ENCODE data around the gene CACNG4. TPM values are rescaled to one million over a fixed set of nuclear protein-coding genes. Genes with fewer than 3 reads are reported as not detected.

Gene CACNG4
- total RNA-seq, 1 donor from 2014 or later = 27.5 TPM

DNA sequence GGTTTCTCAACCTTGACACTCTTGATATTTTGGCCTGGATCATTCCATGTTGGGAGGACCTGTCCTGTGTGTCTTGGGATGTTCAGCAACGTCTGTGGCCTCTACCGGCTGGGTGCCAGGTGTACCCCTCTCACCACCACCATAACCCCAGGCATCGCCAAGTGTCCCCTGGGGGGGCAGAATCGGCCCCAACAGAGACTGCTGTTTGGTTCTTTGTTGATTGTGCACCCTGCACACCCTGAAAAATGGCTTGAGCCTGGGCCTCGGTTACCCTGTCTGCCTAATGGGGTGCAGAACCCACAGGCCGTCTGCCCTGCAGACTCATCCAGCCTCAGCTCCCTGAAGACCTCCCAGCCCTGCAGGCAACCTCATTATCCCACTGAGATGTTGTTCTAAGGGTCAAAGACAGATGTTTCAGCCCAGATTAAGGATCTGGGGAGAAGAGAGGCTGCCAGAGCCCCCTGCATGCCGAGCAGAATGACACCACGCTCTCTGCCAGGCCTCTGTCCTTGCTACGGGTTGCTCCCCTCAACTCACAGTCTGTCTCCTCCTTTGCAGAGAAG is 89.0 kb downstream of the CACNG4 start:
- TF ChIP-seq, protein P1, sequence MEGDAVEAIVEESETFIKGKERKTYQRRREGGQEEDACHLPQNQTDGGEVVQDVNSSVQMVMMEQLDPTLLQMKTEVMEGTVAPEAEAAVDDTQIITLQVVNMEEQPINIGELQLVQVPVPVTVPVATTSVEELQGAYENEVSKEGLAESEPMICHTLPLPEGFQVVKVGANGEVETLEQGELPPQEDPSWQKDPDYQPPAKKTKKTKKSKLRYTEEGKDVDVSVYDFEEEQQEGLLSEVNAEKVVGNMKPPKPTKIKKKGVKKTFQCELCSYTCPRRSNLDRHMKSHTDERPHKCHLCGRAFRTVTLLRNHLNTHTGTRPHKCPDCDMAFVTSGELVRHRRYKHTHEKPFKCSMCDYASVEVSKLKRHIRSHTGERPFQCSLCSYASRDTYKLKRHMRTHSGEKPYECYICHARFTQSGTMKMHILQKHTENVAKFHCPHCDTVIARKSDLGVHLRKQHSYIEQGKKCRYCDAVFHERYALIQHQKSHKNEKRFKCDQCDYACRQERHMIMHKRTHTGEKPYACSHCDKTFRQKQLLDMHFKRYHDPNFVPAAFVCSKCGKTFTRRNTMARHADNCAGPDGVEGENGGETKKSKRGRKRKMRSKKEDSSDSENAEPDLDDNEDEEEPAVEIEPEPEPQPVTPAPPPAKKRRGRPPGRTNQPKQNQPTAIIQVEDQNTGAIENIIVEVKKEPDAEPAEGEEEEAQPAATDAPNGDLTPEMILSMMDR (conservative IDR thresholded peaks at IDR 0.05) = no peak

DNA sequence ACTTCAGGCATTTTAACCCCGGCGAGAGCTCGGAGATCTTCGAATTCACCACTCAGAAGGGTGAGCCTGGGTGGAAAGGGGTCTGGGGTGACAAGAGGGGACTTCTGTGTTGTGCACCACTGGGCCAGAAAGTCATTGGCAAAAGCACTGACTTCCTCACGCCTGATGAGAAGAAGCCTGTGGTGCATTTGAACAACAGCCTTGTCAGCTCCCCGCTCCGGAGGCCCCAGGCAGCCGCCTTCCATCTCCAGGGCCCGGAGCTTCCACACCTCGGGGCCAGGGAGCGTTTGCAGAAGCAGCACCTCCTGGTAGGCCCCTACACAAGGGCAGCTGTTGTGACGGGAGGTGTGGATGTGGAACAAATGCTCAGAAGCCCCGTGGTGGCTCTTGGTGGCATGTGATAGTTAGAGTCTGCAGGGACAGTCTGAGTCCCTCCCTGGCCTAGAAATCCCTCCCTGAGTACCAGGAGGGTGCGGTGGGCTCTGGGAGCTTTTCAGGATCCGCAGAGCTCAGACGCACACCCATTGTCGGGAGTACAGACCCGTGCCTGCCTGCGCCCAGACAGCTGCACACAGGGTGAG is 89.6 kb downstream of the CACNG4 start:
- peaks cover 1% of the 10 kb centered on the region for H3K9me3 Mint-ChIP-seq
- H3K4me1 Mint-ChIP-seq (ENCODE audit: unreplicated experiment) = no peaks in the 10 kb centered on the region
- no peaks in the 10 kb centered on the region for H3K36me3 Mint-ChIP-seq
- TF ChIP-seq, protein P1 (conservative IDR thresholded peaks at IDR 0.05) = no peak
- peak; percentile 62 for DNase-seq (ENCODE audit: extremely low spot score, unreplicated experiment)
- H3K4me3 Mint-ChIP-seq = no peak overlapping the region
- H3K27ac Mint-ChIP-seq = no peak overlapping the region
- no peaks in the 10 kb centered on the region for H3K27me3 Mint-ChIP-seq

More for the DNA sequence above, 89.0 kb downstream of the CACNG4 start:
- Mint-ChIP-seq H3K36me3 (no peaks in the 10 kb centered on the region), H3K9me3 (peaks cover 7% of the 10 kb centered on the region), H3K4me3 (no peak overlapping the region), H3K4me1 (ENCODE audit: unreplicated experiment) (no peaks in the 10 kb centered on the region), H3K27me3 (no peaks in the 10 kb centered on the region), H3K27ac (no peak overlapping the region)
- no peak for DNase-seq (ENCODE audit: extremely low spot score, unreplicated experiment)

- DNase-seq (ENCODE audit: extremely low spot score, unreplicated experiment) = no peak
- TF ChIP-seq, protein P1 (conservative IDR thresholded peaks at IDR 0.05) = no peak
- H3K9me3 Mint-ChIP-seq = no peaks in the 10 kb centered on the region
- H3K27me3 Mint-ChIP-seq = no peaks in the 10 kb centered on the region
- H3K4me3 Mint-ChIP-seq = no peak overlapping the region
- H3K27ac Mint-ChIP-seq = no peak overlapping the region
- no peaks in the 10 kb centered on the region for H3K36me3 Mint-ChIP-seq
- H3K4me1 Mint-ChIP-seq (ENCODE audit: unreplicated experiment) = no peaks in the 10 kb centered on the region
Measured at GRCh38 chr17:67054608-67055007, 90.1 kb downstream of the CACNG4 start.

- Mint-ChIP-seq H3K4me1 (ENCODE audit: unreplicated experiment) (no peaks in the 10 kb centered on the region), H3K27ac (no peak overlapping the region), H3K4me3 (no peak overlapping the region), H3K9me3 (no peaks in the 10 kb centered on the region), H3K27me3 (no peaks in the 10 kb centered on the region), H3K36me3 (no peaks in the 10 kb centered on the region)
- peak; percentile 59 for DNase-seq (ENCODE audit: extremely low spot score, unreplicated experiment)
- TF ChIP-seq, protein P1 (conservative IDR thresholded peaks at IDR 0.05) = no peak
Measured at GRCh38 chr17:67055041-67055443, 90.5 kb downstream of the CACNG4 start.

DNA sequence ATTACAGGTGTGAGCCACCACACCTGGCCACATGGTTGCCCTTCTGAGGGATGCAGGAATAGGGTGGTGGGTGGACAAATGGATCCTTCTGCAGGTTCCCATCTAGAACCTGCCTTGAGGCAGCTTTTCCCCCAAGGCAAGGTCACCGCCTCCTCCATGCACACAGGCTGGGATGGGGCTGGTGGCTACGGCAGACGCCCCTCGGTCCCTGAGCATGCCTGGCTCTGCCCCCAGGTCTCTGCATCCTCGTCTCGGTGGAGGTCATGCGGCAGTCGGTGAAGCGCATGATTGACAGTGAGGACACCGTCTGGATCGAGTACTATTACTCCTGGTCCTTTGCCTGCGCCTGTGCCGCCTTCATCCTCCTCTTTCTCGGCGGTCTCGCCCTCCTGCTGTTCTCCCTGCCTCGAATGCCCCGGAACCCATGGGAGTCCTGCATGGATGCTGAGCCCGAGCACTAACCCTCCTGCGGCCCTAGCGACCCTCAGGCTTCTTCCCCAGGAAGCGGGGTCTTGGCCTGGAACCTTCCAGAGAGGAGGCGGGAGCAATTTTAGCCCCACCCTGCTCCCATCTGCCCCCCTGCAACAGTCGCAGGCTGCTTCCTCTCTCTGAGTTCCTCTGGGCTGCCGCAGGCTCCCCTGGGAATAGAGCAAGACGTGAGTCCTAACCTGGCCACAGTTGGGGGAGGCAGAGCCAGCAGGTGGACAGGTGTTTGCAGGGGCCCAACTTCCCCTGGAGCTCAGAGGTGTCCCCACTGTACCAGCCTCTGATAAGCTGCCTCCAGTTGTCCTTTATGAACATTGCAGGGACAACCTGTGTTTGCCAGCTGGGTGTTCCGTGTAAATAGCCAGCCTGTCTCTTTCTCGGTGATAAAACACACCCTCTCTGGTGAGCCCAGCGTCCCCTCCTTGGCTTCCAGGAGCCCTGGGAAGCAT is 91.6 kb downstream of the CACNG4 start:
- H3K36me3 Mint-ChIP-seq = no peaks in the 10 kb centered on the region
- H3K27me3 Mint-ChIP-seq = no peaks in the 10 kb centered on the region
- no peaks in the 10 kb centered on the region for H3K9me3 Mint-ChIP-seq
- TF ChIP-seq, protein P1 (conservative IDR thresholded peaks at IDR 0.05) = no peak
- peak; percentile 52 for DNase-seq (ENCODE audit: extremely low spot score, unreplicated experiment)
- no peak overlapping the region for H3K4me3 Mint-ChIP-seq
- H3K27ac Mint-ChIP-seq = no peak overlapping the region
- H3K4me1 Mint-ChIP-seq (ENCODE audit: unreplicated experiment) = no peaks in the 10 kb centered on the region
